PC-9 (cell line): ENCODE data around the gene PIH1D1. TPM values are rescaled to one million over a fixed set of nuclear protein-coding genes. Genes with fewer than 3 reads are reported as not detected.
A peak's percentile ranks its signal among the peaks of the same experiment; 100 is the strongest.

ENCODE experiments used
- BruUV-seq: library from RNA; stranded (reverse); fragments of 400-500 nt; replicated peaks from 2 replicates; lab custom pipeline; 2021; lab: Mats Ljungman, UMichigan
- CTCF ChIA-PET: fragments of 300-600 bp; sonication (Branson Sonifier 250); formaldehyde crosslinking; loops from one replicate; lab custom pipeline; 2022; ENCODE audit warnings: antibody characterized with exemption; lab: Charles Lee
- POLR2A ChIA-PET: fragments of 300-600 bp; sonication (Branson Sonifier 250); formaldehyde crosslinking; loops from one replicate; lab custom pipeline; 2022; ENCODE audit warnings: antibody characterized with exemption; ENCODE audit not compliant: unreplicated experiment; lab: Charles Lee
- DNase-seq, 2 experiments: peaks; one replicate each; pipeline versions ENCODE4 v3.0.0 to v3.0.0-alpha.2; 2015 to 2022; ENCODE audit warnings: mixed read lengths in 1 of 2
- H2AFZ ChIP-seq: fragments of 200-600 bp; sonication (generic); 2 replicates; pipeline ENCODE4 v1.8.1; 2017; ENCODE audit warnings: antibody characterized with exemption
- H3F3A ChIP-seq: fragments of 200-600 bp; sonication (generic); 2 replicates; pipeline ENCODE4 v1.8.1; 2017; ENCODE audit warnings: antibody characterized with exemption, mild to moderate bottlenecking, low read depth; ENCODE audit not compliant: insufficient read depth
- H3K27ac ChIP-seq: fragments of 200-600 bp; sonication (generic); 2 replicates; pipeline ENCODE4 v1.6.1; 2016; ENCODE audit warnings: mixed run types
- H3K27me3 ChIP-seq: fragments of 200-600 bp; sonication (generic); 2 replicates; pipeline ENCODE4 v1.6.1; 2016; ENCODE audit warnings: low read depth, mixed run types; ENCODE audit not compliant: insufficient read depth
- H3K36me3 ChIP-seq: fragments of 200-600 bp; sonication (generic); 2 replicates; pipeline ENCODE4 v1.6.1; 2016; ENCODE audit warnings: low read depth, mixed run types
- H3K4me1 ChIP-seq: fragments of 200-600 bp; sonication (generic); replicated peaks from 2 replicates; pipeline ENCODE4 v1.6.1; 2016; ENCODE audit warnings: mixed run types; ENCODE audit not compliant: insufficient read depth
- H3K4me2 ChIP-seq: fragments of 200-600 bp; sonication (generic); 2 replicates; pipeline ENCODE4 v1.6.1; 2017; ENCODE audit warnings: mixed run types
- H3K4me3 ChIP-seq: fragments of 200-600 bp; sonication (generic); 2 replicates; pipeline ENCODE4 v1.6.1; 2016; ENCODE audit warnings: mixed run types
- H3K79me2 ChIP-seq: fragments of 200-600 bp; sonication (generic); 2 replicates; pipeline ENCODE4 v1.6.1; 2017; ENCODE audit warnings: low read depth, mixed run types
- H3K9me2 ChIP-seq: fragments of 200-600 bp; sonication (generic); 2 replicates; pipeline ENCODE4 v1.8.1; 2017; ENCODE audit warnings: mild to moderate bottlenecking; ENCODE audit not compliant: insufficient read depth
- H3K9me3 ChIP-seq: fragments of 200-600 bp; sonication (generic); 2 replicates; pipeline ENCODE4 v1.8.1; 2016; ENCODE audit warnings: low read depth; ENCODE audit not compliant: insufficient read depth
- H4K20me1 ChIP-seq: fragments of 200-600 bp; sonication (generic); 2 replicates; pipeline ENCODE4 v1.8.1; 2017; ENCODE audit not compliant: insufficient read depth
- EZH2 ChIP-seq: fragments of 200-600 bp; sonication (generic); IDR thresholded peaks from 2 replicates; pipeline ENCODE4 v1.8.0; 2017; ENCODE audit warnings: antibody characterized with exemption, low read depth
- intact Hi-C: fragments of 100-400 bp; cut with micrococcal nuclease; formaldehyde crosslinking; loops from one replicate; pipeline ENCODE4 v1.10.0; 2022; ENCODE audit not compliant: unreplicated experiment
- total RNA-seq: library from RNA; stranded (reverse); gene quantifications from 2 replicates; pipeline ENCODE4 v1.2.3, GENCODE V29; 2021
- TF ChIP-seq, protein P1 (sequence below): fragments of 200-600 bp; sonication (generic); conservative IDR thresholded peaks from 2 replicates; pipeline ENCODE4 v1.6.1; 2017; ENCODE audit warnings: mixed run types, antibody characterized with exemption, mild to moderate bottlenecking, moderate library complexity

PIH1D1 gene
- total RNA-seq, 1 experiment from 2014 or later = 156 TPM

- Histone ChIP-seq H3K27ac (peak overlapping the region; percentile 92), H3K4me1 (peaks cover 13% of the 10 kb centered on the region), H3K36me3 (peaks cover 4% of the 10 kb centered on the region), H3K9me2 (no peaks in the 10 kb centered on the region), H4K20me1 (no peaks in the 10 kb centered on the region), H3K4me2 (peak overlapping the region; percentile 85), H3K4me3 (peak overlapping the region; percentile 87), H3K9me3 (no peaks in the 10 kb centered on the region), H3K27me3 (no peaks in the 10 kb centered on the region), H2AFZ (peak overlapping the region; percentile 70), H3K79me2 (peaks cover 53% of the 10 kb centered on the region), H3F3A (peaks cover 26% of the 10 kb centered on the region)
- intact Hi-C loops = loop anchor here (1.0 to 2.0 kb wide), 3 partner anchors 34 to 187 kb away; partner anchors contain the start of genes RPL13A, RPS11 and RRAS
- no peak for DNase-seq
- BruUV-seq = TSS peak; percentile 86
- CTCF ChIA-PET = no interaction called here
- POLR2A ChIA-PET = interaction anchor here (0.5 to 1.0 kb wide), 7 partner anchors 187 to 1043 kb away, joined by 3 to 7 read pairs (median 5); partner anchors contain the start of genes BCL2L12, CA11 and IRF3
- no peak for TF ChIP-seq EZH2
- TF ChIP-seq, protein P1, sequence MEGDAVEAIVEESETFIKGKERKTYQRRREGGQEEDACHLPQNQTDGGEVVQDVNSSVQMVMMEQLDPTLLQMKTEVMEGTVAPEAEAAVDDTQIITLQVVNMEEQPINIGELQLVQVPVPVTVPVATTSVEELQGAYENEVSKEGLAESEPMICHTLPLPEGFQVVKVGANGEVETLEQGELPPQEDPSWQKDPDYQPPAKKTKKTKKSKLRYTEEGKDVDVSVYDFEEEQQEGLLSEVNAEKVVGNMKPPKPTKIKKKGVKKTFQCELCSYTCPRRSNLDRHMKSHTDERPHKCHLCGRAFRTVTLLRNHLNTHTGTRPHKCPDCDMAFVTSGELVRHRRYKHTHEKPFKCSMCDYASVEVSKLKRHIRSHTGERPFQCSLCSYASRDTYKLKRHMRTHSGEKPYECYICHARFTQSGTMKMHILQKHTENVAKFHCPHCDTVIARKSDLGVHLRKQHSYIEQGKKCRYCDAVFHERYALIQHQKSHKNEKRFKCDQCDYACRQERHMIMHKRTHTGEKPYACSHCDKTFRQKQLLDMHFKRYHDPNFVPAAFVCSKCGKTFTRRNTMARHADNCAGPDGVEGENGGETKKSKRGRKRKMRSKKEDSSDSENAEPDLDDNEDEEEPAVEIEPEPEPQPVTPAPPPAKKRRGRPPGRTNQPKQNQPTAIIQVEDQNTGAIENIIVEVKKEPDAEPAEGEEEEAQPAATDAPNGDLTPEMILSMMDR = no peak
These were observed 2.2 kb upstream of the PIH1D1 start for GRCh38 chr19:49453757-49454240.

DNA sequence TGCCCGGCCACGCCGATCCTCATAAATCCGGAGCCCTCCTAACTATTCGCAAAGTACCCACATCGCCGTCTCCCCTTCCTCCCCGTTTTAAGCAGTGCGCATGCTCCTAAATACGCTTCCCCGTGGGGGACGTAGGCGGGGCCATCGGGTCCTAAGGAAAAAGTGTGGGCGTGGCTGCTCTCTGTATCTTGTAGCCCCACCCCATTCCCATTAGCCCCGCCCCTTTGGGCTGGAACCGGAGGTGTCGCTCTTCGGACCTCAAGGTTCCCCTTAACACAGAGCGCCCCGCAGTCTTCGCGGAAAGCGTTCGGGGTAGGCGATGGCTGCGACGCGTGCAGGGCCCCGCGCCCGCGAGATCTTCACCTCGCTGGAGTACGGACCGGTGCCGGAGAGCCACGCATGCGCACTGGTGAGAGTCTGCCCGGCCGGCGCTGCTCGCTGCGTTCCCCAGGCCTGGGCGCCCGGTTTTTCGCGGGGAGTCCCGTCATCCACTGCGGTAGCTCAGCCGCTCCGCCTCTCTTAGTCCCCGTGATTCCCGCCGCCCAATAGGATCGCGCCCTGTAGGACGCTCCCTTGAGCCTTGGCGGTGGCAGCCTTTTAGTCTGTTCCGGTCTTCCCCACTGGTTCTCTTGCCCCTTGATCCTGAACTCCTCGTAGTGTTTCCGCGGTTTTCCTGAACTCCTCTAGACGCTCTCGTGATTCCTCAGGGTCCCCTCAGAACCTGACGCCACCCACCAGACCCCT lies 1.6 kb upstream of the PIH1D1 start, which contains the start of gene ALDH16A1:
TSS of gene ALDH16A1 (plus strand) at position 213 of the 744 bp plus-strand sequence. CDS start at position 320, 107 bp downstream.
- Histone ChIP-seq H4K20me1 (no peaks in the 10 kb centered on the region), H3K4me2 (peak within 1 kb of the TSS; percentile 85), H3F3A (peaks cover 32% of the 10 kb centered on the region), H3K79me2 (peaks cover 59% of the 10 kb centered on the region), H3K9me2 (no peaks in the 10 kb centered on the region), H3K27me3 (no peaks in the 10 kb centered on the region), H3K27ac (peak within 1 kb of the TSS; percentile 92), H3K36me3 (peaks cover 10% of the 10 kb centered on the region), H3K4me3 (peak within 1 kb of the TSS; percentile 87), H2AFZ (peak within 1 kb of the TSS; percentile 85), H3K9me3 (no peaks in the 10 kb centered on the region), H3K4me1 (peaks cover 13% of the 10 kb centered on the region)
- BruUV-seq = no TSS peak
- intact Hi-C loops = loop anchor here (1.0 to 2.0 kb wide), 3 partner anchors 34 to 188 kb away; partner anchors contain the start of genes RPL13A, RPS11 and RRAS
- CTCF ChIA-PET = interaction anchor here (0.6 kb wide), 1 partner anchor 434 kb away, joined by 6 read pairs; no protein-coding TSS in a partner anchor
- TF ChIP-seq, protein P1 = no peak
- TF ChIP-seq EZH2 = no peak
- peak; percentile 93 to 96 for DNase-seq
- POLR2A ChIA-PET = interaction anchor here (0.5 to 1.0 kb wide), 10 partner anchors 188 to 1090 kb away, joined by 3 to 7 read pairs (median 4); partner anchors contain the start of genes BCL2L12, CA11 and IRF3

DNA sequence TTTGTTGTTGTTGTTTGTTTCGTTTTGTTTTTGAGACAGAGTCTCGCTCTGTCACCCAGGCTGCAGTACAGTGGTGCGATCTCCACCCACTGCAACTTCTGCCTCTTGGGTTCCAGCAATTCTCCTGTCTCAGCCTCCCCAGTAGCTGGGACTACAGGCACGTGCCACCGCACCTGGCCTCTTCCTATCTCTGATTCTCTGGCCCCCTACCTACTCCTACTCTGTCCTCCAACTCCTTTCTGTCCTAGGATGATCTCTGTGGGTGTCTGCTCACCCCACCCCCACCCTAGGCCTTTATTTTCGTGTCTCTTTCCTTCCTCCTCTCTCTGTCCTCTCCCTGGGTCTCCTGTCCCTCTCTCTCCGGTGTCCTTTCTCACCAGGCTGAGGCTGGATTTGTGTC lies 1.2 kb downstream of the PIH1D1 start:
- peak overlapping the region; percentile 98; the same call in 1 of the 2 replicates for H2AFZ ChIP-seq
- H3K27ac ChIP-seq = 0 out of 2 replicates have a peak overlapping the region, but pooled peaks have one; percentile 13
- POLR2A ChIA-PET = no interaction called here
- H3F3A ChIP-seq = peaks cover 49% of the 10 kb centered on the region
- TF ChIP-seq EZH2 = no peak
- TF ChIP-seq, protein P1 = no peak
- peak overlapping the region; percentile 87 for H3K4me3 ChIP-seq
- BruUV-seq = no TSS peak
- CTCF ChIA-PET = no interaction called here
- peaks cover 13% of the 10 kb centered on the region for H3K4me1 ChIP-seq
- H3K36me3 ChIP-seq = peaks cover 7% of the 10 kb centered on the region
- peak overlapping the region; percentile 98 for H3K4me2 ChIP-seq
- no peaks in the 10 kb centered on the region for H3K27me3 ChIP-seq
- peaks cover 51% of the 10 kb centered on the region for H3K79me2 ChIP-seq
- H3K9me2 ChIP-seq = no peaks in the 10 kb centered on the region
- DNase-seq = no peak
- intact Hi-C loops = no loop called here
- H4K20me1 ChIP-seq = no peaks in the 10 kb centered on the region
- H3K9me3 ChIP-seq = no peaks in the 10 kb centered on the region
